ENCODE measurements around the gene MLLT1. TPM values are rescaled to one million over a fixed set of nuclear protein-coding genes. Genes with fewer than 3 reads are reported as not detected.

The MLLT1 gene
- total RNA-seq, 1 experiment from 2014 or later, result 44.2 TPM

DNA sequence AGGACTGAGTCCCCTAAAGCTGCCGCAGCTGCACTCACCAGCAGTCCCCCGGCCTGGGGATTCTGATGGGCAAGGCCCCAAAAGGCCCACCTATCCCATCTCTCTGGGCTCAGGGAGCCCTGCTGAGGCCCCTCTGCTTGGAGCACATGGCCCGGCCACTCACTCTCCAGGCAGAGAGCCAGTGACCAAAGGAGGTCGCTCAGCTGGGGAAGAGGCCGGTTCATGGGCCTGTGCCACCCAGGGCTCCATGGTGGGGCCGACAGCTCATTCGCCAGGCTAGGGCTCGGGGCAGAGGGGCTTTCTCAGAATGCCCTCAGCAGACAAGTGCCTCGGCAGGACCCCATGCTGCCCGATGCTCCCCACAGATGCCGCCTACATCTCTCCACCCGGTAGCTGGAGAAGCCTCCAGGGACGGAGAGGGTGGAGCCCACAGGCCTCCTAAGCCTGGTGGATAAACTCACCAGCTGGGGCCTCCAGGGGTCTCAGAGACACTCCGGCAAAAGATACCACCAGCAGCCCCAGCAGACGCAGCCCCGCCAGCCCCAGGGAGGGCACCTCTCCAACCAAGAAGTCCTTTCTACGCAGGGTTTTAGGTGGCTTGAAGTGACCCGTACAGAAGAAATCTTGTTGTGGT, 54.4 kb downstream of the MLLT1 start:
- no peak overlapping the region for H3K27ac ChIP-seq
- no peaks in the 10 kb centered on the region for H3K9me2 ChIP-seq (ENCODE audit: insufficient read depth)
- H3K79me2 ChIP-seq (ENCODE audit: low read depth), result no peaks in the 10 kb centered on the region
- intact Hi-C loops (cut with micrococcal nuclease; ENCODE audit: unreplicated experiment), result no loop called here
- no peaks in the 10 kb centered on the region for H3K9me3 ChIP-seq (ENCODE audit: insufficient read depth, low read depth)
- DNase-seq, result no peak
- ChIA-PET CTCF (interaction anchor here (0.5 kb wide), 1 partner anchor 999 kb away, joined by 10 read pairs; no protein-coding TSS in a partner anchor), POLR2A (ENCODE audit: unreplicated experiment) (no interaction called here)
- no peak overlapping the region for H2AFZ ChIP-seq
- no peaks in the 10 kb centered on the region for H3K36me3 ChIP-seq (ENCODE audit: low read depth)
- no TSS peak for BruUV-seq (replicated peaks)
- H4K20me1 ChIP-seq (ENCODE audit: insufficient read depth), result peaks cover 6% of the 10 kb centered on the region; the same call in 1 of the 2 replicates
- no peak overlapping the region for H3K4me2 ChIP-seq
- no peak for TF ChIP-seq EZH2 (IDR thresholded peaks at IDR 0.05; ENCODE audit: low read depth)
- TF ChIP-seq, protein P1, sequence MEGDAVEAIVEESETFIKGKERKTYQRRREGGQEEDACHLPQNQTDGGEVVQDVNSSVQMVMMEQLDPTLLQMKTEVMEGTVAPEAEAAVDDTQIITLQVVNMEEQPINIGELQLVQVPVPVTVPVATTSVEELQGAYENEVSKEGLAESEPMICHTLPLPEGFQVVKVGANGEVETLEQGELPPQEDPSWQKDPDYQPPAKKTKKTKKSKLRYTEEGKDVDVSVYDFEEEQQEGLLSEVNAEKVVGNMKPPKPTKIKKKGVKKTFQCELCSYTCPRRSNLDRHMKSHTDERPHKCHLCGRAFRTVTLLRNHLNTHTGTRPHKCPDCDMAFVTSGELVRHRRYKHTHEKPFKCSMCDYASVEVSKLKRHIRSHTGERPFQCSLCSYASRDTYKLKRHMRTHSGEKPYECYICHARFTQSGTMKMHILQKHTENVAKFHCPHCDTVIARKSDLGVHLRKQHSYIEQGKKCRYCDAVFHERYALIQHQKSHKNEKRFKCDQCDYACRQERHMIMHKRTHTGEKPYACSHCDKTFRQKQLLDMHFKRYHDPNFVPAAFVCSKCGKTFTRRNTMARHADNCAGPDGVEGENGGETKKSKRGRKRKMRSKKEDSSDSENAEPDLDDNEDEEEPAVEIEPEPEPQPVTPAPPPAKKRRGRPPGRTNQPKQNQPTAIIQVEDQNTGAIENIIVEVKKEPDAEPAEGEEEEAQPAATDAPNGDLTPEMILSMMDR (conservative IDR thresholded peaks at IDR 0.05), result no peak
- no peaks in the 10 kb centered on the region for H3F3A ChIP-seq (ENCODE audit: insufficient read depth, low read depth)
- no peak overlapping the region for H3K4me3 ChIP-seq
- H3K4me1 ChIP-seq (replicated peaks; ENCODE audit: insufficient read depth), result no peaks in the 10 kb centered on the region
- H3K27me3 ChIP-seq (ENCODE audit: insufficient read depth, low read depth), result no peaks in the 10 kb centered on the region

DNA sequence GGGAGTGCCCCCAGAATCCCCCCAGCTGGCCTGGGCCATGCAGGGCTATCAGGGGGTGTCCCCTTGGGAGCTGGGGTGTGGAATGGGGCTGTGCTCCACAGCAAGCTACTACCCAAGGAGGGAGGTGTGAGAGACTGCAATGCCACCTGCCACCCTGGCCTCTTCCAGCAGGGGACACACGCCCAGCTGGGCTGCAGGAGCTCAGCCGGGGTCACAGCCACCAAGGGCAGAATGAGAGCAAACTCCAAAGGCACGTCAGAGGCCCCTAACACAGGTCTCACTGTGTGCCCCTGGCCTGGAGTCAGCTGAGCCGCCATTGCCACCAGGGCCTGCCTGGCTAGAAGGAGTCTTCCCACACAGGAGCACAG, 55.5 kb downstream of the MLLT1 start:
- Histone ChIP-seq H3K27ac (no peak overlapping the region), H3F3A (ENCODE audit: insufficient read depth, low read depth) (no peaks in the 10 kb centered on the region), H4K20me1 (ENCODE audit: insufficient read depth) (peaks cover 6% of the 10 kb centered on the region; the same call in 1 of the 2 replicates), H3K4me2 (no peak overlapping the region), H3K79me2 (ENCODE audit: low read depth) (no peaks in the 10 kb centered on the region), H3K36me3 (ENCODE audit: low read depth) (no peaks in the 10 kb centered on the region), H3K4me1 (replicated peaks; ENCODE audit: insufficient read depth) (no peaks in the 10 kb centered on the region), H2AFZ (no peak overlapping the region), H3K27me3 (ENCODE audit: insufficient read depth, low read depth) (no peaks in the 10 kb centered on the region), H3K9me3 (ENCODE audit: insufficient read depth, low read depth) (no peaks in the 10 kb centered on the region), H3K4me3 (no peak overlapping the region), H3K9me2 (ENCODE audit: insufficient read depth) (no peaks in the 10 kb centered on the region)
- ChIA-PET CTCF (no interaction called here), POLR2A (ENCODE audit: unreplicated experiment) (no interaction called here)
- intact Hi-C loops (cut with micrococcal nuclease; ENCODE audit: unreplicated experiment), result no loop called here
- DNase-seq, result no peak
- no TSS peak for BruUV-seq (replicated peaks)
- no peak for TF ChIP-seq EZH2 (IDR thresholded peaks at IDR 0.05; ENCODE audit: low read depth)

DNA sequence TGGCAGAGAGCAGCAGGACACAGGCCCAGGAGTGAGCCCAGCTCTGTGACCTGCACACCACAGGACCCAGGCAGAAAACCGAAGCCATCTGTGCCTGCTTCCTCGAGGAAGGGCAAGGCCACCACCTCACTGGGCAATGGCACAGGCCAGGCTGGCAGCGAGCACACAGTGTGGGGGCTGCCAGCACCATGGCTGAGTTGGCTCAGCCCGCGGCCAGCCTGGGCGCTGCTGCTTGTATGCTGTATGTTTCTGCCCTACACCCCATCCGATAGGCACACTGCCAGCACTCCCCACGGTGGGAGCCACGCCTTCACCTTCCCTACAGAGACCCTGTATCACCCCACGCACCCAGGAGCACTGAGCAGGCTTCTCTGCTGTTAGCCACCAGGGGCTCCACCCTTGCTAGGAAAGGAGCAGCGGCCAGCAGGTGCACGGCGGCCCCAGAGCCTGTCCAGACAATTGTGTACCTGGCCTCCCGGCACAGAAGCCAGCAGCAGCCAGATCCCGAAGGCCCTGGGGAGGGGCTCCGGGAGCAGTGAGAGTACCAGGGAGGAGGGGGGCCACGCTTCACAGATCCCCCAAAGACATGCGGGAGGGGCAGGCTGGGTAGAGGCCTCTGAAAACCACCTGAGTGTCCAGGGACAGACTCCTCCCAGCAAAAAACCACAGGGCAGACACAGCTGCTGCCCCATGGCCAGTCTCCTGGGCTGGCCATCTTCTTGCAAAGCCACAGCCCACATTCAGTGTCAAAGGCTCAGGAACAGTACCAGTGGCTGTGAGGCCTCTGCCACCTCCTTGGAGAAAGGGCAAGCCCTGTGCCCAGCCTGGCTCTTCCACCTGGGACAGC, 56.1 kb downstream of the MLLT1 start:
- Histone ChIP-seq H3K79me2 (ENCODE audit: low read depth) (no peaks in the 10 kb centered on the region), H3F3A (ENCODE audit: insufficient read depth, low read depth) (no peaks in the 10 kb centered on the region), H3K9me3 (ENCODE audit: insufficient read depth, low read depth) (no peaks in the 10 kb centered on the region), H3K4me3 (no peak overlapping the region), H3K4me2 (no peak overlapping the region), H3K27me3 (ENCODE audit: insufficient read depth, low read depth) (no peaks in the 10 kb centered on the region), H3K27ac (no peak overlapping the region), H2AFZ (no peak overlapping the region), H3K4me1 (replicated peaks; ENCODE audit: insufficient read depth) (no peaks in the 10 kb centered on the region), H3K36me3 (ENCODE audit: low read depth) (no peaks in the 10 kb centered on the region), H3K9me2 (ENCODE audit: insufficient read depth) (no peaks in the 10 kb centered on the region), H4K20me1 (ENCODE audit: insufficient read depth) (peaks cover 6% of the 10 kb centered on the region; the same call in 1 of the 2 replicates)
- BruUV-seq (replicated peaks), result no TSS peak
- DNase-seq, result no peak
- TF ChIP-seq, protein P1 (conservative IDR thresholded peaks at IDR 0.05), result no peak
- no peak for TF ChIP-seq EZH2 (IDR thresholded peaks at IDR 0.05; ENCODE audit: low read depth)
- CTCF ChIA-PET, result no interaction called here
- intact Hi-C loops (cut with micrococcal nuclease; ENCODE audit: unreplicated experiment), result no loop called here
- POLR2A ChIA-PET (ENCODE audit: unreplicated experiment), result no interaction called here
